ENCODE measurements around the gene GON4L.
"Not testable (repeated sequence)": the region's sequence is repeated elsewhere in the genome, so short reads cannot be mapped to it uniquely, and the experiment has no call there.

Gene GON4L

GRCh38 chr1:155827450-155827849 lies 29.6 kb downstream of the GON4L start:
- DNase-seq, result no peak

- DNase-seq, result no peak
Observed at GRCh38 chr1:155816351-155816750, 40.7 kb downstream of the GON4L start.

DNA sequence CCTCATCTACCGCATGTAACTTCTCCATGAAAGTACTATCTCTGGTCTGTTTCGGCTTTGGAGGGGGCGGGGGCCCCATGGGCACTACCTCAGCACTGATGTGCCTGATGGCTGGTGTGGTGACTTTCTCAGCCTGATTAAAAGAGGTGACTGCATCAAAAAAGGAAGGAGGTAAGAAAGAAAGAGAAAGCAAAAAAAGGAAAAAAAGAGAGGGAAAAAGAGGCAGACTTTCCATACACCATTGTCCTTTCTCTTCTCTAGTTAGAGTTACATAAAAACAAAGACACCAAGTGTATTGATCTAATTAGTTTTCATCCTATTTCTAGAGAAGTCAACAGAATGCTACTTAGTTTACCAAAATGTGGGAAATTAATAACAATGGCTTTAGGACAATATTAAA lies 43.3 kb downstream of the GON4L start:
- DNase-seq, result no peak

DNA sequence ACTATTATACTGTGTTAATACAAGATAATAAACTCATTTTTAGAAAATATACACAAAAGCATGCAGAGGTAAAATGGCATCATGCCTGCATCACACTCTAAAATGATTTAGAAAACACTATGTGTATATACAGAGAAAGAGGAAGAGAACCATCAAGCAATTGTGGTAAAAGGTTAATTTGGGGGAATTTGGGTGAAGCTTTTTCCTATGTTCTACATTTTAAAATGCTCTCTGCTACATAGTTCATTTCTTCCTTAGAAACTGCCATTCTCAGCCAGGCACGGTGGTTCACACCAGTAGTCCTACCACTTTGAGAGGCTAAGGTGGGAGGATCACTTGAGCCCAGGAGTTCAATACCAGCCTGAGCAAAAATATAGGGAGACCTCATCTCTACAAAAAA lies 44.1 kb downstream of the GON4L start:
- no peak for DNase-seq

GRCh38 chr1:155809088-155809487 lies 47.9 kb downstream of the GON4L start:
- DNase-seq, result no peak

DNA sequence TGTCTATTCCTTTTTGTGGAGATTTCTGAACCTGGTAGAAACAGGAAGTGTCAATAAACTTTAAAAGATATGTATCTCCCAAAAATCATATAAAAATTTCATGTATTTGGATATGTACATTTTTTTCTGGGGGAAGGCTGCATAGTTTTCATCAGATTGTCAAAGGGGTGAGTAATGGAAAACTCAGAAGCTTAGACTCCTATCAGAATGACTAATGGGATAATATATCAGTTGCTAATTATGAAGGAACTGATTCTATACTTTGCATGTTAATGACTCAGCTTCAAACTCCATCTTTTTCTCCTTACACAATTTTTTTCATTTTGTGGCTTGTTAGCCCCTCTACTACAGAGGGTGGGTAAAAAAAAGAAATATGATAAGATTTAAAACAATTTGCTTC lies 55.9 kb downstream of the GON4L start:
- no peak for DNase-seq

GRCh38 chr1:155795618-155796017 lies 61.4 kb downstream of the GON4L start:
- not testable (repeated sequence) for DNase-seq

DNA sequence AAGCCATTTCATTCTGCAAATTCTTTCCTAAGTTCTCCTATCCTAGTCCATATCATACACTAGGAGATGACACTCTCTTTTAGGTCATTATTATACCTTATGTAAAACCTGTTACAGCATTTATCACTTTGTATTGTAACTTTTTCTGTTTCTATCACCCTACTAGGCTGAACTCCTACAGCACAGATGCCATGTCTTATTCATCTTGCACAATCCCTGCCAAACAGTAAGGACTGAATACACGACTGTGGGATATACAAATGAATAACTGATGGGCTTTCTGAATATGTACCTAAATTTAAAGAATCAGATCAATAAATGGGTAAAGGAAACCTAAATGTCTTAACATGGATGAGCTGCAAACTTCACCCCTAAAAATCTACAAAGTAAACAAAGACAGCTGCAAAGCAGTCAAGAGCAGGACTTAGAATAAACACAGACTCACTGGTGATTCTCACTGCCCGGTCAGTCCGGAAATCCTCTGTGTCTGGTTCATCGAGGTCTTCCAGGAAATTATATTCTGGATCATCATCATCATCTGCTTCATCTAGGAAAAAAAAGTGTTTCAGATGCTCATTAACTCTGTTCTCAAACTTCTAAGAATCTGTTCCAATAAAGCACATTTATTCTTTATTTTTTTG lies 62.3 kb downstream of the GON4L start:
- no peak for DNase-seq

DNA sequence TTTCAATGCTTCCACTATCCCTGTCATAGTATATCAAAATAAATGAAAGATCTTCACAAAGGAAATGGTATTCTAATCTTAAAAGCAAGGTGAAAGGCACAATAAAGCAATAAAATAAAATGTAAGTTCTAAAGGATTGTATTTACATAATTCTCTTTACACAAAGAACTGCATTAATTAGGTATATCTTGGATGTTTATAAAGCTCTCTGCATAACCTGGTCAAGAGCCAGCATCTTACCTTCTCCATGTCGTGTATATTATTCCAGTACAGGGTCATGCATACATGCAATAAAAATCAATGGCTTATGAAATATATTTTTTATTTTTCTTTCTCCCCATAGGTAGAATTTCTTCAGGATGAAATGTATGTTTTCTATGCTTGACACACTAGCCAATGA lies 63.8 kb downstream of the GON4L start:
- no peak for DNase-seq

DNA sequence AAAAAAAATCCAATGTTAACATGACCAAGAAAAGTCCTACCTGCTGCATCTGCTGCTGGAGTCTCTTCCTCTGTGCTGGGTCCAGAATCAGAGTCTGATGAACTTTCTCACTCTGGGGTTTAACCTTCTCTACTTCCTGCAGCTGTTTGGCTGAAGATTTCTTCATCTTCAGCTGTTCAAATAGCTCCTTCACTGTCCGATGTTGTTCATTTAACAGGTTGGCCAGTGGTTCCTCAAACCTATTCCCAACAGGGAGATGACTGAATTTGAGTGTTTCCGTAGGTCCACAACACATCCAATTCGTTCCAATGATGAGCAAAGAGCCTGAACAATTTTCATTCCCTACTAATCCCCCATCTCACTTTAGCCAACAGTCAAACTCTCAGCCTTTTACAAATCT lies 79.4 kb downstream of the GON4L start:
- no peak for DNase-seq

- DNase-seq, result no peak
Observed at GRCh38 chr1:155776414-155776813, 80.6 kb downstream of the GON4L start.

DNA sequence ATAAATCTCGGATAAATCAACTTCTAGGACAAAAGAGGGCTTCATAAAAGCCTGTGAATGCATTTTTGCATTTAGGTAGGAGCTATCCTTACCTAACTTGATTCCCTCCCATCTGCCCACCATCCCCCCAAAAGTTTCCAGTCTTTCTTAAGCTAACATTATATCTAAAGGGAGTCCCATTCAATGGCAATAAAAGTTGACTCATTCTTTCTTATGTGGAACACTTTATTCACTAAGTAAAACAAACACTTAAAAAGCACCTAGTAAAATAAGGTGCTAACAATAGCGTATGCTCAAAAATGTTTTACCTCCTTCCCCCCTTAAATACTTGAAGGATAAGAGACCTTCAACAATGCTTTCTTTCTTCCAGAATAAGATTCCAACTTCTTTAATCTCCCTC lies 83.8 kb downstream of the GON4L start:
- no peak for DNase-seq

- no peak for DNase-seq
Observed at GRCh38 chr1:155769257-155769656, 87.8 kb downstream of the GON4L start.

DNA sequence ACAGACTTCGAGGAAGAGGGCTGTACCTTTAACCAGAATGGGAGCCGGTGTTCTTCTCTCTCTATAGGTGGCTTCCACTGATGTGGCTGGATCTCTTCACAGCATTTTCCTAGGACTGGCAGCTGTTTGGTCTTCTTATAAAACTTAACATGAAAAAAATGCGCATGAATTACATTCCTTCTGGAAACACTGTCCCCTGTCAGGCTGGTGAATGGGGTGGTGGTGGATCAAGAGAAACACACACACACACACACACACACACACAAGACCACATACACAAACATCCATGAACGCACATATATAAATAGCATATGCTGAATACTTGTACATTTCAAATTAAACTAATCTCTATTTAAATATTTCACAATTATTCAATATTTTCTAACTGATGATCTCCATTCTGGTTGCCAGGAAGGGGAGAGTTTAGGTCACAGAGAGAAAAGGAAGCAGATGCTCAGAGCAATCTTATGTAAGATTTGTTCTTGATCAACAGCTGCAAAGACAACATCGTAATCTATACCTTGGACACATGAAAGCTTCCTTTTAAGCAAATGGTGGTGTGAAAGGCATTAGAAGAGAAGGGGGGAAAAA lies 89.5 kb downstream of the GON4L start:
- DNase-seq, result not testable (repeated sequence)

DNA sequence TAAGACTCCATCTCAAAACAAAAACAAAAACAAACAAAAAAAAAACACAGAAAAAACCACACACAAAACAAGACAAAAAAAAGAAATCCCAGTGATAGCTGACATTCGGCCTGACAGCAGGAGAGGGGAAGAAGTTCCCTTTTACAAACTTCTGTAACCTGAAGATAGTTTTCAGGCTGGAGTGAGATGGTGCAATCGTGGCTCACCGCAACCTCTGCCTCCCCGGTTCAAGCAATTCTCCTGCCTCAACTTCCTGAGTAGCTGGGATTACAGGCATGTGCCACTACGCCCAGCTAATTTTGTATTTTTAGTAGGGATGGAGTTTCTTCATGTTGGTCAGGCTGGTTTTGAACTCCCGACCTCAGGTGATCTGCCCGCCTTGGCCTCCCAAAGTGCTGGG lies 93.0 kb downstream of the GON4L start:
- DNase-seq, result not testable (repeated sequence)

GRCh38 chr1:155763090-155763815 lies 93.8 kb downstream of the GON4L start:
- not testable (repeated sequence) for DNase-seq

- DNase-seq, result no peak
Observed at GRCh38 chr1:155761736-155762405, 95.1 kb downstream of the GON4L start.

GRCh38 chr1:155760751-155761475 lies 96.1 kb downstream of the GON4L start:
- DNase-seq, result no peak

- no peak for DNase-seq
Observed at GRCh38 chr1:155759966-155760630, 96.9 kb downstream of the GON4L start.

- not testable (repeated sequence) for DNase-seq
Observed at GRCh38 chr1:155759017-155759416, 98.0 kb downstream of the GON4L start.

- not testable (repeated sequence) for DNase-seq
Observed at GRCh38 chr1:155748141-155748540, 108.9 kb downstream of the GON4L start.

DNA sequence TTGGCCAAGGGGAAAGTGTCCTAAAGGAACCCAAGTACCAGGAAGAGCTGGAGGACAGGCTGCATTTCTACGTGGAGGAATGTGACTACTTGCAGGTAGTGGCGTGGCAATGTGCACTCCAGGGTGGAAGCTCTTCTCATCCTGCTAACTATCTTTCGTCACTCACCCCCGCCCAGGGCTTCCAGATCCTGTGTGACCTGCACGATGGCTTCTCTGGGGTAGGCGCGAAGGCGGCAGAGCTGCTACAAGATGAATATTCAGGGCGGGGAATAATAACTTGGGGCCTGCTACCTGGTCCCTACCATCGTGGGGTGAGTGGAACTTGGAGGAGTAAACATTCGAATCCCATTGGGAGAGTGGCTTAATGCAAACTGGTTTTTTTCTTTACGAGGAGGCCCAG lies 109.4 kb downstream of the GON4L start:
- DNase-seq, result not testable (repeated sequence)

Data from CD4-positive, alpha-beta T cell treated with Interleukin-6 for 4 hours (primary cell).